Glomerular endothelial cell (primary cell): ENCODE measurements around the gene IARS2. TPM values are rescaled to one million over a fixed set of nuclear protein-coding genes. Genes with fewer than 3 reads are reported as not detected.
"Not testable (repeated sequence)": the region's sequence is repeated elsewhere in the genome, so short reads cannot be mapped to it uniquely, and the experiment has no call there.

Source experiments
- DNase-seq: peaks from one replicate; pipeline ENCODE4 v3.0.0-alpha.2; 2011; ENCODE audit warnings: low read depth, low spot score; ENCODE audit errors: extremely low read depth
- total RNA-seq: library from RNA; depleted of rRNA; stranded (reverse); fragments of >200 nt; gene quantifications from 2 replicates; pipeline ENCODE4 v1.2.3, GENCODE V29; 2015

IARS2 gene
- total RNA-seq, 1 donor from 2014 or later, result 56.8 TPM

DNA sequence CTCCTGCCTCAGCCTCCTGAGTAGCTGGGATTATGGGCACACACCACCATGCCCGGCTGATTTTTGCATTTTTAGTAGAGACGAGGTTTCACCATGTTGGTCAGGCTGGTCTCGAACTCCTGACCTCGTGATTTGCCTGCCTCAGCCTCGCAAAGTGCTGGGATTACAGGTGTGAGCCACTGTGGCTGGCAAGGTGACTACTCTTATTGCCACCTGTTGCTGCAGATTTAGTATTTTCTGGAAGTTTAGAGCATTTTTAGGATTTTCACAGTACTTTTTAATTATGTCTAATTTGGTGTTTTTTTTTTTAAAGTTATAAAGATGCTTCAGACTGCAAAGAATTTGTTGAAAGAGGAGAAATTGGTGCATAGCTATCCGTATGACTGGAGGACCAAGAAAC, 16.5 kb downstream of the IARS2 start:
- not testable (repeated sequence) for DNase-seq

DNA sequence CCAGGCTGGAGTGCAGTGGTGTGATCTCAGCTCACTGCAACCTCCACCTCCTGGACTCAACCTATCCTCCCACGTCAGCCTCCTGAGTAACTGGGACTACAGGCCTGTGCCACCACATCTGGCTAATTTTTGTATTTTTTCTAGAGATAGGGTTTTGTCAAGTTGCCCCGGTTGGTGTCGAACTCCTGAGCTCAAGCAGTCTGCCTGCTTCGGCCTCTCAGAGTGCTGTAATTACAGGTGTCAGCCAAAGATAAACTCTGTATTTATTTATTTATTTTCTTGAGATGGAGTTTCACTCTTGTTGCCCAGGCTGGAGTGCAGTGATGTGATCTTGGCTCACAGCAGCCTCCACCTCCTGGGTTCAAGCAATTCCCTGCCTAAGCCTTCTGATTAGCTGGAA, 18.7 kb downstream of the IARS2 start:
- DNase-seq, result not testable (repeated sequence)

DNA sequence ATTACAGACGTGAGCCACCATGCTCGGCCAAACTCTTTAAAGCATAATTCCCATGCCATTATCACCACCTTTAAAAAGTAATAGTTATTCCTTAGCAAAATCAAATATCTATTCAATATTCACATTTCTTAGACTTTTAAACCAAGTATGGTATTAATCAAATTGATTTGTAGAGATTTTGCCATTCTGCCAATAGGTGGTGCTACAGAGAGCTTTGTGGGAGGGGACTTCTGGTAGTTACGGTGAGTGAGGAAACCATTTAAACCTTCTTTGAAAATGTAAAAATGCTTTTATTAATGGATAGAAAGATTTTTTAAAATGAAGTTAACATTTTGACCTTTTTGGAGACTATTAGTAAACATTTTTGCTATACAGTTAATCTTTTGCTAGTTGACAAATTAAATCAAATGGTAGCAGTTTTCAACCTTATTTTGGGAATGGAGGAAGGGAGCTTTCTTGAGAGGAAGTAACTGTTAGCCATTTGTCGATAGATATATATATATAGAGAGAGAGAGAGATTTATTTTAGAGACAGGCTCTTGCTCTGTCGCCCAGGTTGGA, 19.3 kb downstream of the IARS2 start:
- DNase-seq, result no peak

DNA sequence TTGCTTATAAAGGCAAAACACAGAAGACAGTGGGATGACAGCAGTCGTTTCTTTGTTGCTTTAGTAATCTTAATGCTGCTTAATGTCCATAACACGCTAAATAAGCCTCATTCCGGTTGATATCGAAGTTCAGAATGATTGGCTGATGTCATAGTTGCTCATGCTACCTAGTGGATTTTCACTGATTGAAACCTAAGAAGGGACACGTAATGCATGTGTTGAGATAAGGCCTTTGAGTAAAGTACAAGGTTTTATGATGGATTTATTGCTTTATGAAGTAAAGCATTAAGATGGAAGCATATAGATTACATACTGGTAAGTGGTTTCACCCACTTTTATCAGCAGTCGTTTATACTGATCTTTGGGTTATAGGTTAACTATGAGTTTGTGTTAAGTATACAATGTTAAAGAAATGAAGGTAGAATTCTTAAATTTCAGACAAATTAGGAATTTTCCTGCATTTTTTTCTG, 25.1 kb downstream of the IARS2 start:
- no peak for DNase-seq

DNA sequence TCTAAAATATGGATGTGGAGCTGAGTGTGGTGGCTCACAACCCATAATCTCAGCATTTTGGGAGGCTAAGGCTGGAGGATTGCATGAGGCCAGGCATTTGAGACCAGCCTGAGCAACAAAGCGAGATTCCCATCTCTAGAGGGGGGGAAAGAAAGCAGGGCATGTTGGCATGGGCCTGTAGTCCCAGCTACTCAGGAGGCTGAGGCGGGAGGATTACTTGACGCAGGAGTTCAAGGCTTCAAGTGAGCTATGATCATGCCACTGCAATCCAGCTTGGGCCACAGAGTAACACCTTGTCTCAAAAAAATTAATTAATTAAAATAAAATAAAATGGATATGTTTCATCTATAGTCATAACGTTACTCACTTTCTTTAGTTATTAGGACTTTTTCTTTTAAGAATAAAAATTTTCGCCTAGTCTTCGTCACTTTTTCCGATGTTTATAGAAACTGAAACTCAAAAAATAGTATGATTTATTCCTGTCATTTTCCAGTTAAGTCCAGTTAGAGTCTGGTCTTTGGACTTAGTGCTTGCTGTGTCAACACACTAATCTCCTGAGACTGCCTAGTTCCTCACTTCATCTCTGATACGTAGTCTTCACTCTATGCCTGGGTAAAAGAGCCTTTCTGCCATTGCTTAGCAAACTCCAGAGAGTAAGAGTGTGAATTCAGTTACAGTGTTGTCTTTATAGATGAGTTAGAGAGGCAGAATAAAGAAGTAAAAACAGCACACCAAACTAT, 28.0 kb downstream of the IARS2 start:
- no peak for DNase-seq

DNA sequence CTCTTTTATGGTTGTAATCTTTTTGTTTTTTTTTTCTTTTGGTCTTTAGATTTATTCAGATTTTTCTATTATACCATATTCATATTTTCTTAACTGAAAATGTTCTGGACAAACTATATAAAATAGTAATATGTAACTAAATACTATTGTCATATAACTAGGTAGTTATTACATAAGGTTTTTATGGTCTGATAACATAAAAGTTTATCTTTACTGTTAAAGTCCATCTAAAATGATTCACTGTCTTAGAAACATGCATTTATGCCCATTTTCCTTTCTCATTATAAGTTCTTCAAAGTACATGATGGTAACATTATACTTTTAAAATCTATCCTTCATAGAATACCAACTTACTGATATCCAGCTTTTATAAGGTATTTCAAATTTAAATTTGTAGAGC, 29.1 kb downstream of the IARS2 start:
- DNase-seq, result no peak

DNA sequence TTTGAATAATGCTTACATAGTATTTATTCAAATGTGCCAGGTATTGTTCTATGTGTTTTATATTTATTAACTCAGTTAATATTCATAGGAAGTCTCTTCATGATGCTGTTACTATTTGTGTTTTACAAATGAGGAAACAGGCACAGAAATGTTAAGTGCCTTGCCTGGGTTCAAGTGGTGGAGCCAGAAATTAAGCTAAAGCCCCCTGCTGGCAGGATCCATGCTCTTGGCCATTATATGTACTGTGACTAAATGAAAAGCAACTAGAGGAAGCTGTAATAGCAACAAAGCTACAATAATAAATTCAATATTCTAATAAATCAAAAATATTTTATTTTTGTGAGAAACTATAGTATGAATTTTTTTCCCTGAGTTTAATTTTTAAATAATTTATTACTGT, 30.0 kb downstream of the IARS2 start:
- no peak for DNase-seq

DNA sequence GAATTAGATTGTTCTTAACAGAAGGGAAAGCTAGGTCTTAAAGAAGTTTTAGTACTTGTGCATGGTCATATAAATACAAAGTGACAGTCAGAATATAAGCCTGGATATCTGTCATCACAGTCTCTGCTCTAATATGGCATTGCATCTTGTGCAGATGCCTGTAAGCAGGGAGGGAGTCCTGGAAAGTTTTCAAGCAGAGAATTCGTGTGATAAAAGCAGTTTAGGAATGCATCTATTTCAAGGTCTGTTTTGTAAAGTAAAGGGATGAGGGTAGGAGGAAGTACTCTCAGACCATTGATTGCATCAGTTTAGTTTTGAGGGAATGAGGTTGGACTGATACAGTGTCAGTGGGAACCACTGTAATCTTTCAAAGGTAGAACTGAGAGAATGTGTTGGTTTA, 30.6 kb downstream of the IARS2 start:
- DNase-seq, result no peak

DNA sequence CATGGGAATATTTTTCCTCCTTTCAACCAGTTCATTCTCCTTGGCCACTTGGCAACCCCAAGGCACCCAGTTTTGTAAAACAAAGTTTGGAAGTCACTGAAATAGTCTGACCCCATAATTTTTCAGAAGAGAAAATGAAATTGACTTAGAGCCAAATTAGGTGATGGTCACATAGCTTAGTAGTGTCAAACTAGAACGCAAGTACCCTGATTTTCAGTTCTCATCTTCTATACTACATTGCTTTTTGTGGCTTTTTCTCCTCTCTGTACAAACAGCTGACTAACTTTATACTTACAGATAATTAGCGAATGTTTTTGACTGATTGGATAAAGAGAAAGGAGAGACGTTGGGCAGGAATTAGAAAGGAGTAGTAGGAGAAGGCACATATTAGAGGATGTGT, 33.1 kb downstream of the IARS2 start:
- no peak for DNase-seq

DNA sequence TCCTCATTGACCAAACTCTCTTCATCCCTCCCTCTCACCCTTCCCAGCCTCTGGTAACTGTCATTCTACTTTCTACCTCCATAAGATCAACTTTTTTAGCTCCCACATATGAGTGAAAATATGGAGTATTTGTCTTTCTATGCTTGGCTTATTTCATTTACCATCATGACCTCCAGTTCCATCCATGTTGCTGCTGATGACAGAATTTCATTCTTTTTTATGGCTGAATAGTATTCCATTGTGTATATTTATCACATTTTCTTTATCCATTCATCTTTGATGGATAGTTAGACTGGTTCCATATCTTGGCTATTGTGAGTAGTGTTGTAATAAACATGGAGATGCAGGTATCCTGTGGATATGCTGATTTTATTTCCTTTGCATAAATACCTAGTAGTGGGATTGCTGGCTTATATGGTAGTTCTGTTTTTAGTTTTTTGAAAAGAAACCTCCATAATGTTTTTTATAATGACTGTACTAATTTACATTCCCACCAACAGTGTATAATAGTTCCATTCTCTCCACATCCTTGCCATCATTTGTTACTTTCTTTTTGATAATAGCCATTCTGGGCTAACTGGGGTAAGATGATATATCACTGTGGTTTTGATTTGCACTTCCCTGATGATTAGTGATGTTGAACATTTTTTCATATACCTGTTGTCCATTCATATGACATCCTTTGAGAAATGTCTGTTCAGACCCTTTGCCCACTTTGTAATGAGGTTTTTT, 35.7 kb downstream of the IARS2 start:
- DNase-seq, result no peak

DNA sequence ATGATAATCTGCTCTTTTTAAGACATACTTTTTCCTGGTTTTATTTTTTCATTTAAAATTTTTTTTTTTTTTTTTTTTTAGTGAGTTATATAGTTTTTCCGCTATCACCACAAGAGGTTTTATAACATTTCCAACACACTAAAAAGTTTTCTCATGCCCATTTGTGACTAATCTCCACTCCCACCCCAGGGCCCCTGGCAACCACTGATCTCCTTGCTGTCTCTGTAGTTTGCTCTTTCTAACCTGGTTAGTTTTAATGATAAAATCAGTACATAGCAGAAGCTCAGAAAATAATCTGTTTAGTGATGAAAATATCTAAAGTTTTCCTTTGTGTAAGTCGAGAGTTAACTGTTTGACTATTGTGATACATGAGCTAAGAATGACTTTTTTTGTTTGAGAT, 41.8 kb downstream of the IARS2 start:
- DNase-seq, result no peak

DNA sequence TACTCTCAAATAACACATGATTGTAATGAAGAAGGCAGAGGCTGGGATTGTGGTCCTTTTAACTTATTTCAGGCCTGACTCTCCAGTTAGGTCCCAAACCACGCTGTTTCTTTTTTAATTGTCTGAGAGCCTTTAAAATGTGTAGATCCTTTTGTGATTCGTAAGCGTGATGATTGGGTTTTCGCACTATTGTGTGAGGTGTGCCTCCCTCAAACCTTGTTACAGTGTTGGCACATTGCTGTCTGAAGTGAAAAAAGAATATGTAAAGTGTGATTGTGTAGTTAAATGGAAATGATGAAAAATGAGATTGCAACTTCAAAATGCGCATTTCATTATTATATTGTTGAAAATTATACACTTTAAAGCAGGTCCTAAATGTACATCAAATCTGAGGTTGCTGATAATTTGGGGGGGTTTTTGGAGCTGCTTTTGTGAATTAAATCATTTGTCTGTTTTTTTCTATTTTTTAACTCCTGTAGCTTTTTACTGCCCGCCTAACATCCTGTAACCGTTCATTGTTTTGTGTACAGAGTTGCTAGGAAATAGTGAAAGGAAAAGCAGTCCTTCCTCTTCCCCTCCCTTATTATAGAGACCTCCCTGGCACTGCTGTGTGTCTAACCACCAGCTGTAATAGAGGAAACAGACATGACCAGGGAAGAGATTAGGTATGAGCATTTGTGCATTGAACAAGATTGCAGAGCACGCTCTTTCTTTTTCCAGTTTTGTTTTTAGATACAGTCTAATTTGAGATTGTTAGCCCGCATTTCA, 43.3 kb downstream of the IARS2 start:
- peak; percentile 86 for DNase-seq

DNA sequence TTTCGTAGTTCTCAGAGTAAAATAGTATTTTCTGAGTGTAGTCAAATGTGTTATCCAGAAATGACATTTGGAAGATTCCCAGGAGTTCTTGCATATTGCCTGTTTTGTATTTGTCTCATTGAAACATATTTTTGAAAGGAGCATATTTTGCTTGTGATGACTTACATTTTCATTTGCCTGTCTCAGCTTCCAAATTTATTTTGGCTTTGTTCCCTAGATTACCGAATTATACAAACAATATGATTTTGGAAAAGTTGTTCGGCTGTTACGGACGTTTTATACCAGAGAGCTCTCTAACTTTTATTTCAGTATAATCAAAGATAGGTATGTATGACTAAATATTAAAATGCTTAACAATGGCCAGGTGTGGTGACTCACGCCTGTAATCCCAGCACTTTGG, 46.0 kb downstream of the IARS2 start:
- no peak for DNase-seq

DNA sequence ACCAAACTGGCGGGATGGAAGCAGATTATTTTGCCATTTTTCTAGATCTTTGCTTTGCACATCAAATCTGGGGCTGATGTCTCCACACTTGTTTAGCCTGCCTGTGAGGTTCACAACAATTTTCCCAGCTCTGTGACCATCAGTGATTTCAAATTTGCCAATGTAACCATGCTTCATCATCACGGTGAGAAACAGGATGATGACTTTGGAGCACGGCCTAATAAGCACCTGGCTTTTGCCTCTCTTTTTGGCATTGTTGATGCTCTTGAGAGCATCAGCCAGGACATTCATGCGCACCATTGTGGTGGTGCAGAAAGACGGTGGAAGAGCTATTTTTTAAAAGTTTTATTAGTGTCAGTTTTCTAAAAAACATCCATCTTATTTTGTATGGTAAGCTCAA, 50.1 kb downstream of the IARS2 start:
- no peak for DNase-seq

DNA sequence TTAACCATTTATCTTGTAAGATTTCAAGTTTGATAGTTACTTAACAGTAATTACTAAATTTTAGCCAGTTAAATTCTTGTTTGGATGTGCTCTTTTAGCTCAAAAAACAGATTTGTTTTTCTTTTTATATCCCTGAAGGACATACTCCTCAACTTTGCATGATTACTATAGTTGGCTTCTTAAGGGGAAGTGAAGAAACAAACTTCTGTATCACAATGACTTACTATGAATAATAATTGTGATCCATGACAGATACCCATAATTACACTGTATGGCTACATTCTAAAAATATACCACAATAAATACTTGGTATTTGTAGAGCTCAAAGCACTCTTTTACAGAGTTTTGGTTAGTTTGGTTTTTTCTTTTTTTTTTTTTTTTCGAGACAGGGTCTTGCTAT, 55.8 kb downstream of the IARS2 start:
- DNase-seq, result no peak

DNA sequence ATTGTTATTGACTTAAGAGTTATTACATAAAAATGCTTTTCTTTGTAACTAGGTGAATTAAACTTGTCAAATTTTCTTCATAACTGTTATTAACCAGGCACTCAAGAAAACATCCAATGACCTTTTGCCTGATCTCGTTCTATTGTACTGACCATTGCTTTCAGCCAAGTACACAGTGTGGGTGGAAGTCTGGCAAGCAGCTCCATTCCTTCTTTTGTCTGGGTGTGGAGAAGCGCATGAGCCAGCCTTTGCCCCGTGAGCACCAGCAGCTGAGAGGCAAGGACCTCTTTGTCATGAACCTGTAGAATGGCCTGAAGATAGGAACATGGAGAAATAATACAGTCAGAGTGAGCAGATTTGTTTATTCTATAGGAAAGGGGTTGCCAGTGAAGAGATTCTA, 57.5 kb downstream of the IARS2 start:
- no peak for DNase-seq

DNA sequence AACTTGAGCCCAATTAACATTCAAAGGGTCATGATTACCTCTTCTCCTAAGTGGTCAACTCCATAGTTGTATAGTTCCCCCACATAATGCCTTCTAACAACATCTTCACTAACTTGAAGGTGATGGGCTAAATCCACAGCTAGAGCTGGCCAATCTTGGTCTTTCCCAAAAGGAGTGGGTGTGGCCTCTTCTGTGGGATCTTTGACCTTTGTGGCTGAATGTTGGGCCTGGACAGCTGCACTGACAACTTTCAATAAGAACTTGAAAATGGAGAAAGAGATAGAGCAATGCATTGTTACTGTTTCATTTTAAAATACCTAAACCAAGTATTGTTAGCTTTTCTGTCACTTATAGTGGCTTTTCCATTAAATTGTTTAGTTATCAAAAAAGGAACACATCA, 59.2 kb downstream of the IARS2 start:
- no peak for DNase-seq

DNA sequence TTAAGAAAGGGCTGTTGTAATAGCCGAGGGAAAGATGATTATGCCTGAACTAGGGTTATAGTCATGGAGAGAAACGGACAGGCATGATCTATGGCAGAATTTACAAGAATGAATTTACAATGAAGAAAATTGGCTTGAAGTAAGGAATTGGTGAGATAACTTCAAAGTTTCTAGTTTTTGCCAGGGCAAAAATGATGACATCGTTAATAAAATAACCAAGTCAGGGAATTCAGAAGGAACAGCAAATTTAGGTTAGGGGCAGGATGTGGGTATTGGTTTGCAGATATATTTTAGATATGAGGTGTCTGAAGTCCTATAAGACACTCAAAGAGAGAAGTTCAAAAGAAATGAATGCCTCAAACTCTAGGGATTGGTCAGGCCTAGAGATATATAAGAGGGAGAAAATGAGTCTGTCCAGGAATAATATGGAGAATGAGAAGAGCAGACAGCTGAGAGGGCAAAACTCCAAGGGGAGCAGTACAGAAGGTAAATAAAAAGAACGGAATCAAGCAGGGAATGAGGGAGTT, 62.8 kb downstream of the IARS2 start:
- no peak for DNase-seq

DNA sequence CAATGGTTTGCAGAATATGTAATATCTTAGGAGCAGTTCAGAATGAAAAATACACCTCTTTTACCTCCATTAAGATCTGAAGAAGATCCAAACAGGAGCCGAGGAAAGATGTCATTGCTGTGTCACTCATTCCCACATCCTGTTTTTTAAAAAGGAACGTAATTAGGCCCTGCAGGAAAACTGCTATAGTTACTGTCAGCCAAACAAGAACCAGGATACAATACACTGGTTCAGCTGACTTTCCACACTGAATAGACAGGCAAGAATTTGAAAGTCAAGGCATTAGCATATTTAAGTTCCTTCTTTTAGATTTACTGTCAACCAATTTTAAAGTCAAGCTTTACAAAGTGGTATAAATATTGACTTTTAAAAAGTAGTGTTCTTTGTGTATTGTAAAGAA, 63.8 kb downstream of the IARS2 start:
- no peak for DNase-seq

DNA sequence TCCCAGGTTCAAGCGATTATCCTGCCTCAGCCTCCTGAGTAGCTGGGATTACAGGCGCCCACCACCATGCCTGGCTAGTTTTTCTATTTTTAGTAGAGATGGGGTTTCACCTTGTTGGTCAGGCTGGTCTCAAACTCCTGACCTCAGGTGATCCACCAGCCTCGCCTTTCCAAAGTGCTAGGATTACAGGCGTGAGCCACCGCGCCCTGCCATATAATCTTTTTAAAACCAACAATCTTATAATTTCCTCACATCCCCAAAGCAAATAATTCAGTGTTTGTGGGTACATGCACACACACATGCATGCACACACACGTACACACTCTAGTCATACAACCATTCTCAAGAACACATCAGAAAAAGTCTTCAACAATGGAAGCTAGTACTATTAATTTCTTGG, 64.6 kb downstream of the IARS2 start:
- not testable (repeated sequence) for DNase-seq

DNA sequence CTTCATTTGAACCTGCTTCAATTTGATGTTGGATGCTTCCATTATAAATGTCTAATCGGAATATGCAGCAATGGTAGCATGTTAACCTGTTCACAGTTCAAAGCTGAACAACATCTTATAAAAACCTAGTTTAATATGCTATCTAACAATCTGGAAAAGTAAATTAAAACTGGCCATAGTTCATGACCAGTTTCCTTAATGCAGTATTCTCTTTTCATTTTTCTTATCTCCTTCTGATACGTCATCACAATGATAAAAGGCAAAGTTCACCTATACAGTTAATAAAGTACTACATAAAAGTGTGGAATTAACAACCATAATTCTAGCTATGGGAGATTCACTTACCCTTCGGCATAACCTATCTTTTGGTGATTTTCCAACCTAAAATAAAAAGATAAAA, 65.1 kb downstream of the IARS2 start:
- DNase-seq, result no peak
